Activated T-helper 2 cell treated with anti-CD3 and anti-CD28 coated beads, Interferon-gamma antibody, Interleukin-2, Interleukin-4, amounts not matched to agents 10 μg/mL and 5 μg/mL and 100 μg/mL, durations not matched to agents 14 hours and 24 hours and 36 hours (primary cell): ENCODE results near the gene KCNJ1. TPM values are rescaled to one million over a fixed set of nuclear protein-coding genes. Genes with fewer than 3 reads are reported as not detected.

Experiments
- DNase-seq: peaks from one replicate; pipeline ENCODE4 v3.0.0; 2021; ENCODE audit warnings: low spot score
- H3K27ac Mint-ChIP-seq: one replicate; pipeline ENCODE4 v1.8.0; 2021; ENCODE audit warnings: mixed read lengths
- H3K27me3 Mint-ChIP-seq: one replicate; pipeline ENCODE4 v1.8.0; 2021; ENCODE audit warnings: low read depth, mixed read lengths
- H3K36me3 Mint-ChIP-seq: one replicate; pipeline ENCODE4 v1.8.0; 2021; ENCODE audit warnings: low read depth, mixed read lengths
- H3K4me1 Mint-ChIP-seq: one replicate; pipeline ENCODE4 v1.8.0; 2021; ENCODE audit warnings: low read depth, mixed read lengths
- H3K4me3 Mint-ChIP-seq: one replicate; pipeline ENCODE4 v1.8.0; 2021; ENCODE audit warnings: low read depth, mild to moderate bottlenecking, moderate library complexity, mixed read lengths
- H3K9me3 Mint-ChIP-seq: one replicate; pipeline ENCODE4 v1.8.0; 2021; ENCODE audit warnings: mixed read lengths
- intact Hi-C: fragments of 100-400 bp; cut with micrococcal nuclease; formaldehyde crosslinking; loops from one replicate; pipeline ENCODE4 v1.15.1; 2023
- total RNA-seq: library from RNA; stranded (reverse); gene quantifications from 2 replicates; pipeline ENCODE4 v1.2.3, GENCODE V29; 2022

Gene KCNJ1
- total RNA-seq, 1 donor from 2014 or later, result not detected

- H3K4me1 Mint-ChIP-seq, result no peaks in the 10 kb centered on the region
- no peak overlapping the region for H3K27ac Mint-ChIP-seq
- peak; percentile 37 for DNase-seq
- H3K4me3 Mint-ChIP-seq, result no peak overlapping the region
- intact Hi-C loops, result loop anchor here (1.0 to 10.0 kb wide), 5 partner anchors 71 to 870 kb away; no protein-coding TSS in a partner anchor
- H3K27me3 Mint-ChIP-seq, result peaks cover 66% of the 10 kb centered on the region
- no peaks in the 10 kb centered on the region for H3K9me3 Mint-ChIP-seq
- no peaks in the 10 kb centered on the region for H3K36me3 Mint-ChIP-seq
Observed at GRCh38 chr11:128884703-128885338, 17.7 kb upstream of the KCNJ1 start.

DNA sequence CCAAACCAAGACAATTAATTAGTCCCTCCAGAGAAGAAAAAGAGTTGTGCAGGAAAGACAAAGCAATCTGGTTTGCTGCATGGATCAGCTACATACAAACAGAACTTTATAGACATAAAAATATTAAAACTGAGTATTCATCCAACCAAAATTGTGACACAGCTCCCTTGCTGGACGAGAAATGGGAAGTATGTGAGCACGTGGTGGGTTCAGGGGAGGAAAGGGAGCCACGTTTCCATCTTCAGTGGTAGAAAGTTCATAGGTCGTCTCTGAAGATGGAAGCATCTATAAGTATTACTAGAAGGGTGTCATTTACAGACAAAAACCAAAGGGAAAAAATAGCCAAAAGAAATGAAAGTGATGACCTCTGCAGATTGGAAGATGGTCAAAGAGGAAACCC, 17.0 kb upstream of the KCNJ1 start:
- Mint-ChIP-seq H3K27ac (no peak overlapping the region), H3K4me3 (no peak overlapping the region), H3K27me3 (peaks cover 58% of the 10 kb centered on the region), H3K4me1 (no peaks in the 10 kb centered on the region), H3K9me3 (no peaks in the 10 kb centered on the region), H3K36me3 (no peaks in the 10 kb centered on the region)
- DNase-seq, result no peak
- intact Hi-C loops, result loop anchor here (1.0 to 10.0 kb wide), 5 partner anchors 72 to 871 kb away; no protein-coding TSS in a partner anchor

DNA sequence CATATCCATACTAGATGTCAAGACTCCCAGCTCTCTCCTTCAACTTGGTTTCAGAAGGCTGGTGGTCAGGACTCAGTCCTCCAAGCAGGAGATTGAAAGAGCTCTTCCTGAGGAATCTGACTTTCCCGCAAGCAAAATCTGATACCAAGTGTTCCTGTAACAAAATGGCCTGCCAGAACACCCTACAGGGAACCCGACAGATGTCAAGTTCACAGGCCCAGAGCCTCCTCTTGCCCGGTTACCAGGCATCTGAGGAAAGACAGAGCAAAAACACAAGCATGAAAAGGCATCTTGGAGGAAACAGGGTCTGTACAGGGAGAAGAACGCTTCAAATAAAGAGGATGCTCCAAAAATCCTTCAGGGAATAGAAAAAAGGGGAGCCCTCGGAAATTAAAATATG, 15.4 kb upstream of the KCNJ1 start:
- no peaks in the 10 kb centered on the region for H3K9me3 Mint-ChIP-seq
- H3K4me1 Mint-ChIP-seq, result no peaks in the 10 kb centered on the region
- no peak overlapping the region for H3K4me3 Mint-ChIP-seq
- DNase-seq, result no peak
- intact Hi-C loops, result loop anchor here (10.0 kb wide), 3 partner anchors 142 to 872 kb away; no protein-coding TSS in a partner anchor
- H3K27ac Mint-ChIP-seq, result no peak overlapping the region
- no peaks in the 10 kb centered on the region for H3K36me3 Mint-ChIP-seq
- H3K27me3 Mint-ChIP-seq, result peaks cover 53% of the 10 kb centered on the region

- Mint-ChIP-seq H3K36me3 (no peaks in the 10 kb centered on the region), H3K4me3 (no peak overlapping the region), H3K9me3 (no peaks in the 10 kb centered on the region), H3K27ac (no peak overlapping the region), H3K4me1 (no peaks in the 10 kb centered on the region), H3K27me3 (peaks cover 44% of the 10 kb centered on the region)
- no peak for DNase-seq
- intact Hi-C loops, result loop anchor here (10.0 kb wide), 3 partner anchors 144 to 874 kb away; no protein-coding TSS in a partner anchor
Observed at GRCh38 chr11:128881221-128881620, 14.1 kb upstream of the KCNJ1 start.

DNA sequence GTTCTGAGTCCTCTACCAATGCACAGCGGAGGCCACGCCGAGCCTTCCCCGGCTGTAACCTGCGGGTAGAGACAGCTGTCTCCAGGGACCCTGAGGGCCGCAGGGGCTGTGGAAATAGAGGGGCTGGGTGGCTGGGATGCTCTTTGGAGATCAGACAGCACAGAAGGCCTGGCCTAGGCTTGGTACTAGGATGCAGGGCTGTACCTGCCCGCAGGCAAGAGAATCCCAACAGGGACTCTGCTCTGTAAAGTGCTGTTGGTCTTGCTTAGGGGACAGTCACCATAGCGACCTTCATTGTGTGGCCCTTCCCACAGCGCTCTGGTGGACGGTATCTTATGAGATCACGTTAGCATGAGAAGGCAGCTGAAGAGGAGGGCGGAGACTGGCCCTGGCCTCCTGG, 12.7 kb upstream of the KCNJ1 start:
- Mint-ChIP-seq H3K4me1 (no peaks in the 10 kb centered on the region), H3K36me3 (no peaks in the 10 kb centered on the region), H3K27me3 (peaks cover 37% of the 10 kb centered on the region), H3K9me3 (no peaks in the 10 kb centered on the region), H3K4me3 (no peak overlapping the region), H3K27ac (no peak overlapping the region)
- intact Hi-C loops, result loop anchor here (10.0 kb wide), 3 partner anchors 145 to 875 kb away; no protein-coding TSS in a partner anchor
- no peak for DNase-seq

DNA sequence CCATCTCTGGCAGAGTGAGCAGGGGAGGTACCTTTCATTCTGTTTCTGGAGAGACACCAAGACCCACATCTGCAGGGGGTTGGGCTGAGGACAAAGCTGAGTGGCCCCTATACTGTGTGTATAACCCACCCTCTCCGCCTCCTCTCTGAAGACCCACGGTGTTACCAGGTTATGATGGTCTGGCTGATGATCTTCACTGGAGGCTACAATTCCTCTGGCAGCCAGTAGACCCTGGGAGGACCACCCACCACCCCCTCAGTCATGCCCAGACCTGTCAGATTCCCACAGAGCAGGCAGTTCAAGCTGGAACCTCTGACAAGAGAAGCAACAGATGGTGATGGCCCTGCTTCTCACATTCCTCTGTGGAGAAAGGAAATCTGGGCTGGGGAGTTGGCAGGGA, 11.4 kb upstream of the KCNJ1 start:
- Mint-ChIP-seq H3K4me1 (no peaks in the 10 kb centered on the region), H3K36me3 (no peaks in the 10 kb centered on the region)

DNA sequence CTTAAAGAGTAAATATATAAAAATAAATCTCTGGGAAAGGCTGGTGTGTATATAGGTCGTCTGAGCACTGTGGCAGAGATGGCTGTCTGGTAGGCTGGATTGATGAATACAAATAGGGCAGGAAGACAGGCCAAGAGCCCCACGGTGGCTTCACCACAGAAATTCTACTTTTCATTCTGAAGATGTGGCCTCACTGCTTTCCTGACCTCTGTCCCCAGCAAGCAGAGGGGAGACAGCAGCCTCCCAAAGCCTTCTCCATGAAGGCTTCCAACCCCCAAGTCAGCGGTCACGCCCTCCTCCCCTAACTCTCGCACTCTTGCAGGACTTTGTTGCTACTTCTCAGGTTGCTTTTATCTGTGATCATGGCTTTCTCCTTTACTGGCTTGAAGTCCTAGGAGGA, 10.6 kb upstream of the KCNJ1 start:
- Mint-ChIP-seq H3K9me3 (no peaks in the 10 kb centered on the region), H3K27ac (no peak overlapping the region)

More for the DNA sequence above, 11.4 kb upstream of the KCNJ1 start:
- no peak overlapping the region for H3K27ac Mint-ChIP-seq
- no peak for DNase-seq
- intact Hi-C loops, result no loop called here
- peaks cover 38% of the 10 kb centered on the region for H3K27me3 Mint-ChIP-seq
- H3K4me3 Mint-ChIP-seq, result no peak overlapping the region
- H3K9me3 Mint-ChIP-seq, result no peaks in the 10 kb centered on the region

GRCh38 chr11:128876133-128876650, 9.1 kb upstream of the KCNJ1 start:
- no peak overlapping the region for H3K27ac Mint-ChIP-seq
- no peaks in the 10 kb centered on the region for H3K36me3 Mint-ChIP-seq
- intact Hi-C loops, result no loop called here
- no peaks in the 10 kb centered on the region for H3K4me1 Mint-ChIP-seq
- DNase-seq, result no peak
- no peaks in the 10 kb centered on the region for H3K9me3 Mint-ChIP-seq
- H3K4me3 Mint-ChIP-seq, result no peak overlapping the region
- peaks cover 27% of the 10 kb centered on the region for H3K27me3 Mint-ChIP-seq

More for the DNA sequence above, 10.6 kb upstream of the KCNJ1 start:
- Mint-ChIP-seq H3K36me3 (no peaks in the 10 kb centered on the region), H3K4me1 (no peaks in the 10 kb centered on the region), H3K27me3 (peaks cover 35% of the 10 kb centered on the region), H3K4me3 (no peak overlapping the region)
- intact Hi-C loops, result no loop called here
- no peak for DNase-seq

- Mint-ChIP-seq H3K27me3 (peaks cover 26% of the 10 kb centered on the region), H3K27ac (no peak overlapping the region), H3K36me3 (no peaks in the 10 kb centered on the region), H3K4me1 (no peaks in the 10 kb centered on the region), H3K4me3 (no peak overlapping the region), H3K9me3 (no peaks in the 10 kb centered on the region)
- no peak for DNase-seq
- intact Hi-C loops, result no loop called here
Observed at GRCh38 chr11:128874427-128874826, 7.3 kb upstream of the KCNJ1 start.

DNA sequence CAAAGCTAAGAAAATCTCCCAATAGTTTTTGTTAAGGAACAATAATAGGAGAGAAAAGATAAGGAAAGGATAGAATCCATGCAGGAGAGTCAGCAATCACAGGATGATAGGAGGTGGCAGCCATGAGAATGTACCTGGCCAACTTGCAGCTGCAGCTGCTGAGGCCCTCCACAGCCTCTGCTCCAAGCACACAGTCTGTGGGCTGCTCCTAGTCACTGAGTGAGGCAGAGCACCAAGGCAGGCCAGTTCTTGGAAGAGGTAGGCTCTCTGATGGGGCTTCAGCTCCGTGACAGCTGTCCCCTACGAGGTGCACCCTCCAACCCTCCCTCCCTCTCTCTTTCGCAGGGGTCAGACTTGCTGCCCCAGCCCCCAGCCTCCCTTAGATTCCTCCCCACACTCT, 5.5 kb upstream of the KCNJ1 start:
- H3K4me3 Mint-ChIP-seq, result no peak overlapping the region
- H3K9me3 Mint-ChIP-seq, result no peaks in the 10 kb centered on the region
- H3K4me1 Mint-ChIP-seq, result no peaks in the 10 kb centered on the region
- H3K27ac Mint-ChIP-seq, result no peak overlapping the region
- no peak for DNase-seq
- intact Hi-C loops, result no loop called here
- H3K27me3 Mint-ChIP-seq, result peaks cover 20% of the 10 kb centered on the region
- H3K36me3 Mint-ChIP-seq, result no peaks in the 10 kb centered on the region

DNA sequence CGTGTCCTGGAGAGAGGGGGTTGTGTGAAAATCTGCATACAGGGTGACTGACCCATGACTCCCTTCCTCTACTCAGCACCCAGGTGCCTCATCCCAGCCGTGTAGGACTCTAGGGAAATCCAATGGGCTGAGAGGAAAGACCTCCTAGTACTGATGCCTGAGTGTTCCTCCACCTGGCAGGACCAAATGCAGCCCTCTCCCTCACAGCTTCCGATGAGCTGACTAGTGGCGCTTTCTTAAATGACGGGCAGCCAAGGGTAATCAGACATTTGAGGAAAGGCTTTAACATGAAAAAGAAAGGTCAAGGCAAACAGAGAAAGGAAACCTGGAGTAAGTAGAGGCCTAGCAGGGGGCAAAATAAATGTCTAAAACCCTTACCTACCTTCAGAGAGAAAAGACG, 5.0 kb upstream of the KCNJ1 start:
- Mint-ChIP-seq H3K27ac (no peak overlapping the region), H3K4me3 (no peak overlapping the region), H3K4me1 (no peaks in the 10 kb centered on the region), H3K27me3 (peaks cover 18% of the 10 kb centered on the region), H3K9me3 (no peaks in the 10 kb centered on the region), H3K36me3 (no peaks in the 10 kb centered on the region)
- intact Hi-C loops, result no loop called here
- no peak for DNase-seq

GRCh38 chr11:128871168-128871610, 4.1 kb upstream of the KCNJ1 start:
- no peaks in the 10 kb centered on the region for H3K9me3 Mint-ChIP-seq
- intact Hi-C loops, result no loop called here
- no peak overlapping the region for H3K27ac Mint-ChIP-seq
- no peaks in the 10 kb centered on the region for H3K36me3 Mint-ChIP-seq
- H3K4me3 Mint-ChIP-seq, result no peak overlapping the region
- H3K4me1 Mint-ChIP-seq, result no peaks in the 10 kb centered on the region
- DNase-seq, result no peak
- peaks cover 18% of the 10 kb centered on the region for H3K27me3 Mint-ChIP-seq

DNA sequence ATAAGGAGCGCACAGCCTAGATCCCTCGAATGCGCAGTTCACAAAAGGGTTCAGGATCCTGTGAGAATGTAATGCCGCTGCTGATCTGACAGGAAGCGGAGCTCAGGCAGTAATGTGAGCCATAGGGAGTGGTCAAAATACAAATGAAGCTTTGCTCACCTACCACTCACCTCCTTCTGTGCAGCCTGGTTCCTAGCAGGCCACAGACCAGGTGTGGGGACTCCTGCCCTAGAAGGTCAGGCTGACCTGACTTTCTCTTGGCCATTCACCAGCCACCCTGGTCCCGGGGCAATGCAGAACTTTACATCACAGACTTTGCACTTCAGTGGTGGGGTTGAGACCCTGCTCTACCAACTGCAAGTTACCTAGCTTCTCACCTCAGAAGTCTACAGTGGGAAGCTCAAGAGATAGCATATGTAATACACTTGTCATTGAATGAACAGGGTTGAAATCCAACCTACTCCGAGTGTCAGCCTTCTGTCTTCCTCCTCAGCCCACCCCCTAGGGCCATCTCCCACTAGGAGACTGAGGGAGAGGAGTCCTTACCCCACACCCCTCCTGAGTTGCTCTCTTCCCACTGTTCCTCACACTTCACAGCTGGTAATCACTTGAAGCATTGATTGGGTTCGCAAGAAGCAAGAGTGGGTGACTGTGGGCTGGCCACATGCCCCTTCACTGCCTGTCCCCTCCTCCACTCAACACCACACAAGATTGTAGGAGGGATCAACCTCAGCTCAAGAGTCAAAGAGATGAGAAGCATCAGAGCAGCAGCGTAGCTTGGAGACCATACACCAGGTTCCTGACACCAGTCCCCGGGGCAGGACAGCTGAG, 2.0 kb upstream of the KCNJ1 start:
- Mint-ChIP-seq H3K4me1 (no peaks in the 10 kb centered on the region), H3K4me3 (no peak overlapping the region), H3K27me3 (peaks cover 17% of the 10 kb centered on the region), H3K36me3 (no peaks in the 10 kb centered on the region), H3K9me3 (no peaks in the 10 kb centered on the region), H3K27ac (no peak overlapping the region)
- intact Hi-C loops, result loop anchor here (5.0 to 10.0 kb wide), 3 partner anchors 584 to 817 kb away; no protein-coding TSS in a partner anchor
- peak; percentile 21 for DNase-seq
